ENCODE data around the gene ISL2. TPM values are rescaled to one million over a fixed set of nuclear protein-coding genes. Genes with fewer than 3 reads are reported as not detected.

Gene ISL2
- total and polyA plus RNA-seq, 2 donors = 0.09 to 0.23 TPM

GRCh38 chr15:76321602-76322001 lies 15.0 kb upstream of the ISL2 start:
- no peaks in the 10 kb centered on the region for H3K9me3 ChIP-seq (ENCODE audit: control insufficient read depth in 2 of 2, insufficient read depth in 1 of 2, low read length in 1 of 2)
- 96% methylated on average over 5 of the region's 5 CpGs for WGBS
- peaks cover 9 to 35% of the 10 kb centered on the region in 2 donors for H3K27me3 ChIP-seq (ENCODE audit: control insufficient read depth in 2 of 2, insufficient read depth in 1 of 2, low read length in 1 of 2)
- H3K36me3 ChIP-seq (ENCODE audit: control insufficient read depth in 2 of 2, insufficient read depth in 2 of 2, low read length in 1 of 2) = no peaks in the 10 kb centered on the region
- H3K4me1 ChIP-seq (ENCODE audit: control insufficient read depth in 2 of 2, insufficient read depth in 2 of 2, low read length in 2 of 2) = no peaks in the 10 kb centered on the region
- no peak for DNase-seq (ENCODE audit: low read depth in 6 of 9, low spot score in 9 of 9)
- no peak overlapping the region for H3K27ac ChIP-seq (ENCODE audit: low read depth in 1 of 2, low read length in 1 of 2)
- H3K4me3 ChIP-seq (ENCODE audit: low read length in 2 of 2) = no peak overlapping the region

GRCh38 chr15:76324066-76324465 lies 12.5 kb upstream of the ISL2 start:
- Histone ChIP-seq H3K36me3 (ENCODE audit: control insufficient read depth in 2 of 2, insufficient read depth in 2 of 2, low read length in 1 of 2) (no peaks in the 10 kb centered on the region), H3K4me1 (ENCODE audit: control insufficient read depth in 2 of 2, insufficient read depth in 2 of 2, low read length in 2 of 2) (no peaks in the 10 kb centered on the region), H3K27me3 (ENCODE audit: control insufficient read depth in 2 of 2, insufficient read depth in 1 of 2, low read length in 1 of 2) (peaks cover 9 to 56% of the 10 kb centered on the region in 2 donors), H3K4me3 (ENCODE audit: low read length in 2 of 2) (no peak overlapping the region), H3K9me3 (ENCODE audit: control insufficient read depth in 2 of 2, insufficient read depth in 1 of 2, low read length in 1 of 2) (no peaks in the 10 kb centered on the region), H3K27ac (ENCODE audit: low read depth in 1 of 2, low read length in 1 of 2) (no peak overlapping the region)
- DNase-seq (ENCODE audit: low read depth in 6 of 9, low spot score in 9 of 9) = no peak
- WGBS = 91% methylated on average over 3 of the region's 3 CpGs

- no peaks in the 10 kb centered on the region for H3K9me3 ChIP-seq (ENCODE audit: control insufficient read depth in 2 of 2, insufficient read depth in 1 of 2, low read length in 1 of 2)
- DNase-seq (ENCODE audit: low read depth in 6 of 9, low spot score in 9 of 9) = no peak
- no peak overlapping the region for H3K4me3 ChIP-seq (ENCODE audit: low read length in 2 of 2)
- peaks cover 5 to 67% of the 10 kb centered on the region in 2 donors for H3K27me3 ChIP-seq (ENCODE audit: control insufficient read depth in 2 of 2, insufficient read depth in 1 of 2, low read length in 1 of 2)
- WGBS = 89% methylated on average over 2 of the region's 2 CpGs
- no peaks in the 10 kb centered on the region for H3K4me1 ChIP-seq (ENCODE audit: control insufficient read depth in 2 of 2, insufficient read depth in 2 of 2, low read length in 2 of 2)
- no peak overlapping the region for H3K27ac ChIP-seq (ENCODE audit: low read depth in 1 of 2, low read length in 1 of 2)
- no peaks in the 10 kb centered on the region for H3K36me3 ChIP-seq (ENCODE audit: control insufficient read depth in 2 of 2, insufficient read depth in 2 of 2, low read length in 1 of 2)
These were observed 10.9 kb upstream of the ISL2 start for GRCh38 chr15:76325704-76326103.

GRCh38 chr15:76327191-76328105 lies 9.1 kb upstream of the ISL2 start:
- Histone ChIP-seq H3K27ac (ENCODE audit: low read depth in 1 of 2, low read length in 1 of 2) (no peak overlapping the region), H3K4me3 (ENCODE audit: low read length in 2 of 2) (no peak overlapping the region), H3K36me3 (ENCODE audit: control insufficient read depth in 2 of 2, insufficient read depth in 2 of 2, low read length in 1 of 2) (no peaks in the 10 kb centered on the region), H3K9me3 (ENCODE audit: control insufficient read depth in 2 of 2, insufficient read depth in 1 of 2, low read length in 1 of 2) (no peaks in the 10 kb centered on the region), H3K27me3 (ENCODE audit: control insufficient read depth in 2 of 2, insufficient read depth in 1 of 2, low read length in 1 of 2) (peaks cover 9 to 71% of the 10 kb centered on the region in 2 donors), H3K4me1 (ENCODE audit: control insufficient read depth in 2 of 2, insufficient read depth in 2 of 2, low read length in 2 of 2) (no peaks in the 10 kb centered on the region)
- WGBS = 94% methylated on average over 8 of the region's 8 CpGs
- DNase-seq (ENCODE audit: low read depth in 6 of 9, low spot score in 9 of 9) = no peak

GRCh38 chr15:76328106-76328696 lies 8.4 kb upstream of the ISL2 start:
- no peaks in the 10 kb centered on the region for H3K9me3 ChIP-seq (ENCODE audit: control insufficient read depth in 2 of 2, insufficient read depth in 1 of 2, low read length in 1 of 2)
- H3K4me3 ChIP-seq (ENCODE audit: low read length in 2 of 2) = no peak overlapping the region
- no peaks in the 10 kb centered on the region for H3K4me1 ChIP-seq (ENCODE audit: control insufficient read depth in 2 of 2, insufficient read depth in 2 of 2, low read length in 2 of 2)
- WGBS = 95% methylated on average over 8 of the region's 8 CpGs
- peaks cover 16 to 73% of the 10 kb centered on the region in 2 donors for H3K27me3 ChIP-seq (ENCODE audit: control insufficient read depth in 2 of 2, insufficient read depth in 1 of 2, low read length in 1 of 2)
- H3K36me3 ChIP-seq (ENCODE audit: control insufficient read depth in 2 of 2, insufficient read depth in 2 of 2, low read length in 1 of 2) = no peaks in the 10 kb centered on the region
- no peak for DNase-seq (ENCODE audit: low read depth in 6 of 9, low spot score in 9 of 9)
- no peak overlapping the region for H3K27ac ChIP-seq (ENCODE audit: low read depth in 1 of 2, low read length in 1 of 2)

- Histone ChIP-seq H3K27me3 (ENCODE audit: control insufficient read depth in 2 of 2, insufficient read depth in 1 of 2, low read length in 1 of 2) (peaks cover 20 to 74% of the 10 kb centered on the region in 2 donors), H3K4me1 (ENCODE audit: control insufficient read depth in 2 of 2, insufficient read depth in 2 of 2, low read length in 2 of 2) (no peaks in the 10 kb centered on the region)
These were observed 7.6 kb upstream of the ISL2 start for GRCh38 chr15:76328958-76329357.

GRCh38 chr15:76330080-76330680 lies 6.4 kb upstream of the ISL2 start:
- H3K27me3 ChIP-seq (ENCODE audit: control insufficient read depth in 2 of 2, insufficient read depth in 1 of 2, low read length in 1 of 2) = peaks cover 29 to 78% of the 10 kb centered on the region in 2 donors

More at GRCh38 chr15:76328958-76329357, 7.6 kb upstream of the ISL2 start:
- no peaks in the 10 kb centered on the region for H3K36me3 ChIP-seq (ENCODE audit: control insufficient read depth in 2 of 2, insufficient read depth in 2 of 2, low read length in 1 of 2)
- 93% methylated on average over 4 of the region's 4 CpGs for WGBS
- no peak overlapping the region for H3K4me3 ChIP-seq (ENCODE audit: low read length in 2 of 2)
- no peak for DNase-seq (ENCODE audit: low read depth in 6 of 9, low spot score in 9 of 9)
- no peak overlapping the region for H3K27ac ChIP-seq (ENCODE audit: low read depth in 1 of 2, low read length in 1 of 2)
- H3K9me3 ChIP-seq (ENCODE audit: control insufficient read depth in 2 of 2, insufficient read depth in 1 of 2, low read length in 1 of 2) = no peaks in the 10 kb centered on the region

GRCh38 chr15:76332796-76333195 lies 3.8 kb upstream of the ISL2 start:
- peaks cover 53 to 87% of the 10 kb centered on the region in 2 donors for H3K27me3 ChIP-seq (ENCODE audit: control insufficient read depth in 2 of 2, insufficient read depth in 1 of 2, low read length in 1 of 2)
- 97% methylated on average over 1 of the region's 1 CpG for WGBS
- DNase-seq (ENCODE audit: low read depth in 6 of 9, low spot score in 9 of 9) = no peak

More at GRCh38 chr15:76330080-76330680, 6.4 kb upstream of the ISL2 start:
- 76% methylated on average over 7 of the region's 7 CpGs for WGBS
- Histone ChIP-seq H3K4me3 (ENCODE audit: low read length in 2 of 2) (no peak overlapping the region), H3K36me3 (ENCODE audit: control insufficient read depth in 2 of 2, insufficient read depth in 2 of 2, low read length in 1 of 2) (no peaks in the 10 kb centered on the region), H3K9me3 (ENCODE audit: control insufficient read depth in 2 of 2, insufficient read depth in 1 of 2, low read length in 1 of 2) (peaks cover 0 to 5% of the 10 kb centered on the region in 2 donors), H3K4me1 (ENCODE audit: control insufficient read depth in 2 of 2, insufficient read depth in 2 of 2, low read length in 2 of 2) (peaks cover 0 to 2% of the 10 kb centered on the region in 2 donors), H3K27ac (ENCODE audit: low read depth in 1 of 2, low read length in 1 of 2) (no peak overlapping the region)
- DNase-seq (ENCODE audit: low read depth in 6 of 9, low spot score in 9 of 9) = no peak

GRCh38 chr15:76333309-76333708 lies 3.3 kb upstream of the ISL2 start:
- H3K9me3 ChIP-seq (ENCODE audit: control insufficient read depth in 2 of 2, insufficient read depth in 1 of 2, low read length in 1 of 2) = peaks cover 0 to 10% of the 10 kb centered on the region in 2 donors
- H3K4me1 ChIP-seq (ENCODE audit: control insufficient read depth in 2 of 2, insufficient read depth in 2 of 2, low read length in 2 of 2) = peaks cover 6 to 30% of the 10 kb centered on the region in 2 donors
- DNase-seq (ENCODE audit: low read depth in 6 of 9, low spot score in 9 of 9) = no peak
- peaks cover 58 to 88% of the 10 kb centered on the region in 2 donors for H3K27me3 ChIP-seq (ENCODE audit: control insufficient read depth in 2 of 2, insufficient read depth in 1 of 2, low read length in 1 of 2)
- H3K4me3 ChIP-seq (ENCODE audit: low read length in 2 of 2) = no peak overlapping the region
- WGBS = 100% methylated on average over 1 of the region's 1 CpG
- no peak overlapping the region for H3K27ac ChIP-seq (ENCODE audit: low read depth in 1 of 2, low read length in 1 of 2)
- no peaks in the 10 kb centered on the region for H3K36me3 ChIP-seq (ENCODE audit: control insufficient read depth in 2 of 2, insufficient read depth in 2 of 2, low read length in 1 of 2)

More at GRCh38 chr15:76332796-76333195, 3.8 kb upstream of the ISL2 start:
- no peak overlapping the region for H3K4me3 ChIP-seq (ENCODE audit: low read length in 2 of 2)
- no peaks in the 10 kb centered on the region for H3K36me3 ChIP-seq (ENCODE audit: control insufficient read depth in 2 of 2, insufficient read depth in 2 of 2, low read length in 1 of 2)
- no peak overlapping the region for H3K27ac ChIP-seq (ENCODE audit: low read depth in 1 of 2, low read length in 1 of 2)
- peaks cover 6 to 28% of the 10 kb centered on the region in 2 donors for H3K4me1 ChIP-seq (ENCODE audit: control insufficient read depth in 2 of 2, insufficient read depth in 2 of 2, low read length in 2 of 2)
- H3K9me3 ChIP-seq (ENCODE audit: control insufficient read depth in 2 of 2, insufficient read depth in 1 of 2, low read length in 1 of 2) = peaks cover 0 to 10% of the 10 kb centered on the region in 2 donors

Data from thymus (tissue), 11 donors.